Adrenal gland (tissue), 5 donors: ENCODE results near the gene XPO4.

Experiments used
- POLR2A ChIP-seq, 2 donors: fragments of 450-650 bp; IDR thresholded peaks; one replicate each; pipeline ENCODE4 v1.6.1; 2017; ENCODE audit warnings: antibody characterized with exemption in 2 of 2, mild to moderate bottlenecking in 2 of 2, moderate library complexity in 1 of 2
- TF ChIP-seq, protein P1 (sequence below), 6 experiments: fragments of 450-650 bp in 4 of 6; fragments of 200-600 bp in 2 of 6; sonication (generic) in 1 of 6; IDR thresholded peaks; 1 replicate in 5 of 6; 2 replicates in 1 of 6; pipeline versions ENCODE4 v1.5.1 to v1.8.0; 2016 to 2021; ENCODE audit warnings: antibody characterized with exemption in 6 of 6, mild to moderate bottlenecking in 2 of 6, moderate library complexity in 1 of 6
- donor health status: DM: no; HTN: no; CAD: no.

DNA sequence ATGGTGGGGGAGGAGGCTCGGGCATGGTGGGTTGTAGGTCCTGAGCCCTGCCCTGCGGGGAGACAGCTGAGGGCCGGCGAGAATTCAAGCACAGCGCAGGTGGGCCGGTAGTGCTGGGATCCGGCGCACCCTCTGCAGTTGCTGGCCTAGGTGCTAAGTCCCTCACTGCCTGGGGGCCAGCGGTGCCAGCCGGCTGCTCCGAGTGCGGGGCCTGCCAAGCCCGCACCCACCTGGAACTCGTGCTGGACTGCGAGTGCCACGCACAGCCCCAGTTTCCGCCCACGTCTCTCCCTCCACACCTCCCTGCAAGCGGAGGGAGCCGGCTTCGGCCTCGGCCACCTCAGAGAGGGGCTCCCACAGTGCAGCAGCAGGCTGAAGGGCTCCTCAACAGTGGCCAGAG is 162.5 kb downstream of the XPO4 start:
- TF ChIP-seq, protein P1, sequence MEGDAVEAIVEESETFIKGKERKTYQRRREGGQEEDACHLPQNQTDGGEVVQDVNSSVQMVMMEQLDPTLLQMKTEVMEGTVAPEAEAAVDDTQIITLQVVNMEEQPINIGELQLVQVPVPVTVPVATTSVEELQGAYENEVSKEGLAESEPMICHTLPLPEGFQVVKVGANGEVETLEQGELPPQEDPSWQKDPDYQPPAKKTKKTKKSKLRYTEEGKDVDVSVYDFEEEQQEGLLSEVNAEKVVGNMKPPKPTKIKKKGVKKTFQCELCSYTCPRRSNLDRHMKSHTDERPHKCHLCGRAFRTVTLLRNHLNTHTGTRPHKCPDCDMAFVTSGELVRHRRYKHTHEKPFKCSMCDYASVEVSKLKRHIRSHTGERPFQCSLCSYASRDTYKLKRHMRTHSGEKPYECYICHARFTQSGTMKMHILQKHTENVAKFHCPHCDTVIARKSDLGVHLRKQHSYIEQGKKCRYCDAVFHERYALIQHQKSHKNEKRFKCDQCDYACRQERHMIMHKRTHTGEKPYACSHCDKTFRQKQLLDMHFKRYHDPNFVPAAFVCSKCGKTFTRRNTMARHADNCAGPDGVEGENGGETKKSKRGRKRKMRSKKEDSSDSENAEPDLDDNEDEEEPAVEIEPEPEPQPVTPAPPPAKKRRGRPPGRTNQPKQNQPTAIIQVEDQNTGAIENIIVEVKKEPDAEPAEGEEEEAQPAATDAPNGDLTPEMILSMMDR (IDR thresholded peaks at IDR 0.05): no peak
- TF ChIP-seq POLR2A (IDR thresholded peaks at IDR 0.05): no peak
